CD4-positive, alpha-beta T cell treated with Interleukin-21 for 1 hour (primary cell): ENCODE data around the gene ZMPSTE24.
A peak's percentile ranks its signal among the peaks of the same experiment; 100 is the strongest.

ENCODE experiments used
- DNase-seq: peaks from one replicate; pipeline ENCODE4 v3.0.0-alpha.2; 2020

The ZMPSTE24 gene

DNA sequence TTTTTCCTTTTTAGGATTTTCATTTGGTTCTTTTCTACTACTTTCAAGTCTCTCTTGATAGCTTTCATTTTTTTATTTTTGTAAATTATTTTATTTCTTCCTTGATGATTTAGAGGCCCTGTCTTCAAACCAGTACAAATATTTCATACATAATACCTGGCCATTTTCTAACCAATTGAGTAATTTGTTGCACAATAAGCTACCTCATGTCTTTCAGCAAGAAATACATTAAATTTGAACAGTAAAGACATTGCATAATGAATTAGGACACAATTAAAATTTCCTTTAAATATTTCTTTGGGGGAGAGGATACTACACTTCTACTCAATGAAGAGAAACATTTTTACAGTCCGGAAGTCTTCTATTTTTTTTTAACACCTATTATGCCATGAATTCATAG, 74.7 kb downstream of the ZMPSTE24 start:
- DNase-seq = no peak

- no peak for DNase-seq
Observed at GRCh38 chr1:40337443-40337842, 79.4 kb downstream of the ZMPSTE24 start.

GRCh38 chr1:40338745-40339419, 80.8 kb downstream of the ZMPSTE24 start:
- peak; percentile 92 for DNase-seq

DNA sequence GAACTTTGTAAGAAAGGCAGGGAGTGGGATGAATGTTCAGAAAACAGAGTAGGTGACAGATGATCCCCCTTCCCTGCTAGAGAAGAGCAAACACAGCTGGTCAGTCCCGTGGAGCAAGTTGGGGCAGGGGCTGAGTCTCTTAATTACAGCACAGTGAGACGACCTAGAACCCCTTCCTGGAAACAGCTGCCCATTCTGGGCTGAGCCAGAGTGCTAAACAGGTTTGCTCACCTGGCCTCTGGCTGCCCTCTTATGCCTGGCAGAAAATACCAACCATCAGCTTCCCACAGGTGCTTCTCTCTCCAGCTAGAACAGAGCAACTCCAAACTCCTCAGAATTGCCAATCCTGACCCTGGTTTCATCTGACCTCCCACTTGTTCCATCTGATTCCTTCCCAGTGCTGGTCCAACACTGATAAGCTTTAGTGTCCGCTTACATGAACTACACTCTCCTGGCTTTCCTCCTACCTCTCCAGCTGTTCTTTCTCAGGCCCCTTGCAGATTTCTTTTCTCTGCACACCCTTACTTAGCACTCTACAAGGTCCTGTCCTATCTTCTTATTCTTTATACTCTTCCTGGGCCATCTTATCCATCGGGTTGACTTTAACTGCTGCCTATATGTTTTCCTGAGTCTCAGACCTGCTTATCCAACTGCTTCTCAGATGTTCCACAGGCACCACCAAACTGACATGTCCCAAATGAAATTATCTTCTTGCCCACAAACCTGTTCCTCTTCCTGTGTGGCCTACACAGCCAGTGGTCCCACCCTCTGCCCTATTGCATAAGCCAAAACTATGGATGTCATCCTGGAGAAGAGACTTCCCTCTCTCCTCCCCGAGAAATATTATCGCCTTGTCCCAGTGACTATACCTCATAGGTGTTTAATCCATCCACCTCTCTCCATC, 81.6 kb downstream of the ZMPSTE24 start:
- DNase-seq = no peak

- no peak for DNase-seq
Observed at GRCh38 chr1:40341491-40342380, 83.7 kb downstream of the ZMPSTE24 start.

- DNase-seq = peak; percentile 24
Observed at GRCh38 chr1:40342381-40342717, 84.3 kb downstream of the ZMPSTE24 start.
